HT1080 (cell line): ENCODE results near the gene CDH1. TPM values are rescaled to one million over a fixed set of nuclear protein-coding genes. Genes with fewer than 3 reads are reported as not detected.
A peak's percentile ranks its signal among the peaks of the same experiment; 100 is the strongest.

Source experiments
- DNase-seq: peaks from one replicate; pipeline ENCODE4 v3.0.0-alpha.2; 2015; ENCODE audit warnings: low read depth
- total RNA-seq: library from RNA; depleted of rRNA; stranded (reverse); fragments of >200 nt; shearing (Covaris generic); gene quantifications from 2 replicates; pipeline ENCODE4 v1.2.3, GENCODE V29; 2014

CDH1 gene
- total RNA-seq, 1 experiment from 2014 or later, result not detected

DNA sequence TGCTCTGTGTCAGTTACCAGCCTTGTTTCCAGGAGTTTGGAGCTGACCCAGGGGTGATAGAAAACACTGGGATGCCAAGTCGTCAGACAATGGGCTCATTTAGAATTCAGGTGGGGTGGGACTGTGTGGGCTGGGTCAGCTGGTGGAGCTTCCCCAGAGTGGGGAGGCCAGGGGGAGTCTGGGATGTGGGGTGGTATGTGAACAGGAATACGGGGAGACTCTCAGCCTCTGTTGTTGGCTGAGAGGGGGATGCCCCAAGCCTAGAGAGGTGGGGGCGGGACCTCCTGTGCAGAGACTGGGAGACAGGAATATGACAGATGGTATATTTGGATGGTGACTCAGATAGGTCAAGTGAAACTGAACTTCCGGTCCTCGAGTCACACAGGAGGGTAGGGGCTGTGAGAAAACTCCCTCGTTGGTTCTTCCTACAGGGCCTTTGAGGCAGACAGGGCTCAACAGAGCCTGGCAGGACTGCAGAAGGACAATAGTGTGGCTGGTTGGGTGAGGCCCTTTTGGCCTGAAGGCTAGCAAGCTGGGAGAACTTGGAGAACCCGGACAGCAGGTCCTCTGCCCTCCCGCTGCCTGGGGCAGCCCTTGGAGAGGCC lies 23.7 kb downstream of the CDH1 start:
- DNase-seq, result peak; percentile 66

DNA sequence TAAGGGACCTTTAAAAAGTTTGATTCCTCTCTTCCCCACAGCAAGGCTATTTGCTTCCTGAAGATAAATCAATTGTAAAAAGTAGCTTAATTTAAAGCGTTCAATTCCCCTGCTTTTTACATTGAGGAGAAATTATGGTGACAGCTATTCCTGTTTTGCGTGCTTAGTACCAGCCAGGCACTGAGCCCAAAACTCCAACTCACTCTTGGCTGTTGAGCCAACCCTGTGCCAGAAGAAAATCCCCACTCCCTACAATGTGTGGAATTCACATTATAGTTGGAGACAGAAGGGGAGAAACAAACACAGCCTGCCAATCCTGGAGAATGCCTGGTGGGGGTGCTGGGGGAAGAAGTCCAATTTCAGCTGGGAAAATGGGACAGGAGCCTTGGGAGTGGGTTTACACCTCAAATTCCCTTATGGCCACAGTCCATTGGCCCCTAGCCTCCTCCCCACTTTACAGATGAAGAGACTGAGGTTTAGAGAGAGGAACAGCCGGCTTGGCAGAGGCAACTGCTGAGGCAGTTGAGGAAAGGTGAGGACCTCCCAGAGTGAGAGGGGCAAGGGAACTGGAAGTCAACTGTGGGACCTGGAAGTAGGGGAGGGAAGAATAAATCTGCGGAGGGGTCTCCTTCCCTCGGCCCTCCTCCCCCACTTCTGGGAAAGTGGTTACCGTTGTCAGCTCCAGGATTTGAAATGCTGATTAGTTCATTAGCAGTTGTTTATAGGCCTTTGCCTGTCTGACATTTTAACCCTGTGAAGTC lies 26.1 kb downstream of the CDH1 start:
- DNase-seq, result no peak

DNA sequence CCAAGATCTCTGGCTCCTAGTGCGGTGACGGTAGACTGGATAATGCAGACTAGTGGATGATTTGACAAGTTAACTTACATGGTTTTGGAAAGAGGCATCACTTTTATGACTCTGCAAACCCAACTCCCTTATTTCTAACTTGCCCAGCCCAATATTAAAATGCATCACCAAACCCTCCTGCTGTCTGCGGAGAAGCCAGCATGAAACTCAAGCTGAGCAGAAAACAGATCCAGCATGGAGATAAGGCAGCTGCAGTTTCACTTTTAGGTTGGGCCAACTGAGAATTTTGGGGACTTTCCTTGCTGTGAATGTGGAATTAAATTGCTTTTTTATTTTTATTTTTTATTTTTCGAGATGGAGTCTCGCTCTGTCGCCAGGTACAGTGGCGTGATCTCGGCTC lies 27.8 kb downstream of the CDH1 start:
- DNase-seq, result no peak

DNA sequence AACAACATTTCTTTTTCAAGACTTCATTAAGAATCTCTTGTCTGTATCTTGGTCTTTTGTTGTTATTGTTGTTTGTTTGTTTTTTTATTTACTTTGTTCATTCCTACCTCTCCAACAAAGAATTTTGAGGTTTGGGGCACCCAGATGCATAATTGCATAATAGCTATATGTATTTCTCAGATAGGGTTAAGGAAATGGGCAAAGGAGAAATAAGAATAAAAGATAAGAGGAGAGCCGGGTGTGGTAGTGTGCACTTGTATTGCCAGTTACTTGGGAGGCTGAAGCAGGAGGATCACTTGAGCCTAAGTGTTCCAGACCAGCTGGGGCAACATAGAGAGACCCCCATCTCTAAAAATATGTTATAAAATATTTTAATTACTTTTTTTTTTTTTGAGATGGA lies 30.5 kb downstream of the CDH1 start:
- no peak for DNase-seq

DNA sequence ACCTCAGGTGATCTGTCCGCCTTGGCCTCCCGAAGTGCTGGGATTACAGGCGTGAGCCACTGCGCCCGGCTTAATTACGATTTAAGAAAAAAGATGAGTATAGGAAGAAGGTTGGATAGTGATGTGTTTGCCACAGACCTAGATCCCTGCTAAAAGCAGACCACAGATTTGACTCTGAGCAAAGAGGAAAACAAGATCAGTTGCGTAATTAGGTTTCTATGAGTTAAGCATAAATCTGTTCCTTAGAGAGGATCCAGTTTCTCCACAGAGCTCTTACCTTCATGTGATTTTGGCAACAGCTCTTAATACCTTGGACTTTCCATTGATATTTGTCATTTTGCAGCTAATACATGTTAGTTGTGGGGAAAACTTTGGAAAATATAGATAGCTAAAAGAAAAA lies 31.1 kb downstream of the CDH1 start:
- no peak for DNase-seq

DNA sequence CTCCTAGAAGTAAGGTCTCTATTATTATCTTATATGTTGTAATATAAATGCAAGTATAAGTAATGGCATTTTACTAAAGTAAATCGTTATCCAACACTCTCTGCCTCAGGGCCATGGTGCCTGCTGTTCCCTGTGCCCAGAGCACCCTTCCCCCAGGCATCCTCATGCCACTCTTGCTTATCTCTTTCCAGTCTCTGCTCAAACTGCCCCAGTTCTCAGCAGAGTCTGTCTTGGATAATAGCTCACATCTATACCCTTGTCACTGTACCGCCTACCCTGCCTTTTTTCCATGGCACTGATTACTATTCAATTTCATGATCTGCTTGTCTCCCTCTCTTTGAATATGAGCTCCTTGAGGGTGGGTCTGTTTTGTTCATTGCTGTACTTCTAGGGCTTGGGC lies 31.7 kb downstream of the CDH1 start:
- DNase-seq, result no peak

DNA sequence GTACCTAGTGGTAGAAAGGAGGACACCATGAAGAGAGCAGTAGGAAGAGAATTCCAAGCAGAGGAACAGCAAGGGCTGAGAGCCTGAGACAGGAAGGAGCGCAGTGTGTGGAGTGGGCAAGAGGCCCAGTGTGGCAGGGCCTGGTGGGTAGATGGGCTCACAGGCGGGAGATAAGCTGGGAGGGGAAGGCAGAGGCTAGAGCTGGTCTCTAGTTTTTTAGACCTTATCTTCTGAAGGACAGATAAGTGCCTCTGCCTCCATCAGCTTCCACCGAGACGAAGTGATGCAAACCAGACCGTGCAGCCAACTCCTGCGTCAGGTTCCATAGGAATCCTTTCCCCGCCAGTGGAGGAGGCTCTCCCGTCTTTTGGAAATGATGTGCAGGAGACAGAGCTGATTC lies 33.6 kb downstream of the CDH1 start:
- no peak for DNase-seq

DNA sequence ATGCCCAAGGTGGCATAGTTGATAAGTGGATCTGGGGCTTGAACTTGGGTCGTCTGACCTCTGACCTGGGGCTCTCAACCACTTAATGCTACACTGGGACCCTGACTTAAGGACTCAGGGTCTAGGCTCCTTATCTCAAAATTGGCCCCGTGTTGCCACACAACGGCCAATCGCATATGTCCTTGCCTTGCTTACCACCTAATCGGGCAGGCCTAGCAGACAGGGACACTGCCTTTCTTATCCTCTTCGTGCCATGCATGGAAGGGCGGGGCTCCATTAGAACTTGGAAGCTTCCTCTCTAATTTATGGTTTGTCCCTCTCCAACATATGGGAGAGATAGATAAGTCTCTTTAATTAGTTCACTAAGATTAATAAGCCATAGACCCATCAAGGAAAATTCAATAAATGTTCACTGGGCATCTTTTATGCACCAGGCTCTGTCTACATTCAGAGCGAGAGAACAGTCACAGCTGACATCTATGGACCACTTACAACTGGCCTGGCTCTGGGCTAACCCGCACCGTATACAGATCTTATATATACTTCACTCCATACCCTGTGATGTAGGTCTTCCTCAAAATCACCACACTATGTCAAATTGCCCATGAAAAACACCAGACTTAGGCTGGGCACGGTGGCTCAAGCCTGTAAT lies 35.1 kb downstream of the CDH1 start:
- no peak for DNase-seq

DNA sequence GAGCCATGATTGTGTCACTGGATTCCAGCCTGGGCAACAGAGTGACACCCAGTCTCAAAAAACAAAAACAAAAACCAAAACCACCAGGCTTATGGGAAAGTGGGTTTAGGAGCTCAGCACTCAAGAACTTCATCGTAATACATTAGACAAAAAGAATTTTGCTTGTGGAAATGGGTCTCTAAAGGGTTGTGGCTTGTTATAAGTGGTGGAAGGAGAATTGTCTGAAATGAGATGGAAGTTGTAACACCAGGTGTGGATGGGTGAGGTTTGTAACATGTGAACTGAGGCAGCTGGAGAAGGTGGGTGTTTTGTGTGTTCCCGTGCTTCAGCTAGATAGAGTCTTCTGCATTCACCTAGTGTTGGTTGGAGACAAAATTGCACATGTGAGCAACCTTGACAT lies 35.8 kb downstream of the CDH1 start:
- no peak for DNase-seq

DNA sequence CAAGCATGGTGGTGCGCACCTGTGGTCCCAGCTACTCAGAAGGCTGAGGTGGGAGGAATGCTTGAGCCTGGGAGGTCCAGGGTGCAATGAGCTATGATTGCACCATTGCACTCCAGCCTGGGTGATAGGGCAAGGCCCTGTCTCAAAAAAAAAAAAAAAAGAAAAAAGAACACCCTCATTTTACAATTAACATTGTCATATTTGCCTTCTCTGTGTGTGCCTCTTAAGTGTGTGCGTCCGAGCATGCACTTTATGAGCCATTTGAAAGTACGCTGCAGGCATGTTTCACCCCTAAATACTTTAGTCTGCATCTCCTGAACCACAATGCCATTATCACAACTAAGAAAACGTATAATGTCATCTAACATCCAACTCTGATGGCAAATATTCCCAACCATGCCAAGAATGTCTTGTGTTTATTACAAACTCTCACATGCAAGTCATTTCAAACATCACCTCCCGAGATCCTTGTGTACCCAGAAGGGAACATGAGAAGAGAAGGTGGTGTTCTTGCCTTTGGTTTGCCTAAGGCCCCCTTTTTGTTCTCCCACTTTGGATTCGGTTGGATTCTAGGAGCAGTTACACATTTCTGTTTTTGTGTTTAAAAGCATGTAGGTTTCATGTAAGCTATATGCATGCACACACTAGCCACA lies 38.0 kb downstream of the CDH1 start:
- DNase-seq, result no peak

DNA sequence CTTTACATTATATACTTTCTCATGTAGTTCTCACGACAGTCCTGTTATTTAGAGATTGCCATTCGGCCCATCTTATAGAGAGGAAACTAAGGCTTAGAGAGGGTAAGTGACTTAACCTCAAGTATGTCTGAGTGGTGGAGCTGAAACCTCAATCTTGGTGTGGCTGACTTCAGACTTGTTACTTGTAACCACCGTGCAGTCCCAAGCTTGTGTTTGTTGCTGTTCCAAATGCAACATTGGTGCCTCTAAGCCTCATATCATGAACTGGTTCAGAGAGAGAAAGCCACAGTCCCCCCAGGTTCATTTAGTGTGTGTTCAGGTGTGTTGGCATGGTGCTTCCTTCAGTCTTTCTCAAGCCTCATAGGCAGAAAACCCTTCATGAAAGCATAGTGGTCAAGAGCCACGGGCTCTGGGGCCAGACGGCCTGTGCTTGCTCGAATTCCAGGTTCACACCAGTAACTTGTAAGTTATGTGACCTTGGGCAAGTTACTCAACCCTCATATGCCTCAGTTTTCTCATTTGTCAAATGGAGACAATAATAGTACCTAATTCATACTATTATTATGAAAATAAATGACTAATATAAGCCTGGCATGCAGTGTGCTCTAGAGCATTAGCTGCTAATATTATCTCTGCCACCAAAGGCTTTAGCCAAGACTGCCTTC lies 39.9 kb downstream of the CDH1 start:
- no peak for DNase-seq

DNA sequence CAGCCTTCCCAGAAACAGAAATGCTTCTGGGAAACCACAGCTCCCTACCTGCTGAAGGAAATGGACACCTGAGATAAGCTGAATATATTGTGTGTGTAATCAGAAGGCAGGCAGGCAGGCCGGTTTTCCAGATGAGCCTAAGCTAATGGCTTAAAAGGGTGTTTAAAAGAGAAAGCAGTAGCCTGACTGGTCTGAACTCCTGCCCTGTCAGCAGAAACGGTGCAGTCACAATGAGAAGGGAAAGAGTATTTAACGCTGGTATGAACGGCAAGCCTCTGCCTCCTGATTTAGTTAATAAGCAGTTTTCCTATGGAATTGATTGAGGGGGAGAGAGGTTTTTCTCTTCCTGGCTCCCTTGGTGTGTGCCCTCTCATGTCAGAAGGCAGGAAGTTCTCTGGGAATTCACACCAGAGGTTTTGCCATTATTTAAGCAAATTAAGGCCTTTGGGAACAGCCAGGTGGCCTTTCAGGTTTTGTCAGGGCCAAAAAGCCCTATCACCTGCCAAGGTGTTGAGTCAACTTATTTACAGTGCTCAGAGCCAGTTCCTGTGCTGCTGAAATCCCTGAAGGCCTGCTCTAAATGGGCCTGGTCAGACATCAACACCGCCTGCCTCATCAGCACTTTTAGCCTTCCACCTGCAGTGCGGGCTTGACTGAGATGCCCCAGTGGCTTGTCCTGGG lies 41.6 kb downstream of the CDH1 start:
- no peak for DNase-seq

DNA sequence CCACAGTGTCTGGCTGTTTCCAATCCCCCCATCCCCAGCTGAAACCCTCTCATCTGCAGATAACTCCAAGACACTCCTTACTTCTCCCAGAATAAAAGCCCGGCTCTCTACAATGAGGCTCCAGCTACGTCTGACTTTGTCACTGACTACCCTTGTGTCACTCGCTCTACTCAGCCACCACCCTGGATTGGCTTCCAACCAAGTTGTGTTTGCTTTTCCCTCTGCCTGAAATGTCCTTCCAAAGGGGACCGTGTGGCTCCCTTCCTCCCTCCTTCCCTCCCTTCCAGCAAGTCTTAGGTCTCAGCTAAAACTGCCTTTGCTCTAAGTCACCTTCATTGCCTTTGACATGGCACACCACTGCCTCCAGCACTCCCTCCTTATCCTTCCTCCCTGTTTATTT lies 42.8 kb downstream of the CDH1 start:
- DNase-seq, result no peak

DNA sequence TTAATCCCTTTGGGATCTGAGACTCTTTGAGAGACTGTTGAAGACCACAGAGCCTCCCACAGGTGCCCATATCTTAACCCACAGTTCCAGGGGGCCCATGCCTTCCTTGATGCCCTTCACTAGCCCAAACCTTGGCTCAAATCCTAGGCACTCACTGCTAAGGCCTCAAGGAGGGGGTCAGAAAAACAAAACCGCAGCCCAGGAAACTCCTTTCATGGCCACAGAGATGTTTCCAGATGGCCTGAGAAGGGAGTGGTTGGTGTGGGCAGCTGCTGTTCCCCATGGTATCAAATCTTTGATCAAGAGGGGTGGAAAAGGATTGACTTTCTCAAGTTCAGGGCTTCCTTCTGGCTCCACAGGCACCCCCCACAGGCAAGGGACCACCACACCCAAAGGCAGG lies 44.7 kb downstream of the CDH1 start:
- no peak for DNase-seq

DNA sequence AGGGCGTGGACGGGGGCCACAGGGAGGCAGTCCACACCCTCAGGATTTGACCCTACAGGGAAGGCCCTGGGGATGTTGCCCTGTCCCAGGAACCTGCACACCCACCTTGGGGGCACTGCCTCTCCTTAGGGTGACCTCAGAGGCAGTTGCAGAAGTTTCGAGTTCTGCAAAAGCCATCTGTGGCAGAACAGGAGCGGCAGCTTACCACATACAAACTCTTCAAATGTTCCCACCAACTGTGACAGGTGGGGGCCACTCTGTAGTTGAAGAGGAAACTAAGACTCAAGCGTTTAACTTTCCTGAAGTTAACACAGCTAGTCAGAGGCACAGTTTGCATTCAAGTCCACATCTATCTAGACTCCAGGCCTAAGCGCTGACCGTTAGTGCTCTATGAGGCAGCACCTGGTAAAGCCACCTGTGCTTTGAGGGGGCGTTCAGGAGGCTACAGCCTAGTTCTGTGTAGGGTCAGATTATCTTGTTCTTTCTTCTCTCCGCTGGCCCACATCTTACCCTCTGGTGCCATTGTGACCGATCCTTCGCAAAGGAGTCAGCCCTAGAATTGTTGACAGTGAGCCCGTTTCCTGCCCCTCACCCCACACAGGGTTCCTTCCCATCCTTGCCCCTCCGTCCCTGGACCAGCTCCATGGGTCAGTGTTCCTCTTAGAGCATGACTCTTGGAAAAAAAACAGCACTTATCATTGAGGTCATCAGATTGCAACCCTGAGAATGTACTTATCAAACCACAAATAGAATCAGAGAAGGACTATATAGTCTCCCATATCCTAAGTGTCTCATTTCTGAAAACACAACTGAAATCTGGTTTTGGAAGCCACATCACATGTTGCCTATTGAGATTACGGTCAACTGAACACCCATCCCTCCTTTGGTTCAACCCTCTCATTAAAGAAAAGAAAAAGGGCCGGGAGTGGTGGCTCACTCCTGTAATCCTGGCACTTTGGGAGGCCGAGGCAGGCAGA lies 45.4 kb downstream of the CDH1 start:
- DNase-seq, result no peak

DNA sequence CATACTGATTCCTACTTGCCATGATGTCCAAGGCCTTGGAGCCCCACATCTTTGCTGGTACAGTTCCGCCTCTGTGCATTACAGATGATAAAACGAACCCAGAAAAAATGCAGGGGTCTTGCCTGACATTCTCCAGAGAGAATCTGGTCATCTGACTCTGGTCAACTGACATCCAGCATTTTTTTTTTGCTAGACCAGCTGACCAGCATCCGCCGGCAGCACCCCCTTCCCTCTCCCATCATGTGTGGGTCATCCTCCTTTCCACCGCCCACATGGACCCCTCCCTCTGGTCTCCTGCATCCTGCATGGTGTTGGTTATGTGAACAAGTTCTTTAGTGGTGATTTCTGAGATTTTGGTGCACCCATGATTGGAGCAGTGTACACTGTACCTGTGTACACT lies 47.1 kb downstream of the CDH1 start:
- DNase-seq, result no peak

DNA sequence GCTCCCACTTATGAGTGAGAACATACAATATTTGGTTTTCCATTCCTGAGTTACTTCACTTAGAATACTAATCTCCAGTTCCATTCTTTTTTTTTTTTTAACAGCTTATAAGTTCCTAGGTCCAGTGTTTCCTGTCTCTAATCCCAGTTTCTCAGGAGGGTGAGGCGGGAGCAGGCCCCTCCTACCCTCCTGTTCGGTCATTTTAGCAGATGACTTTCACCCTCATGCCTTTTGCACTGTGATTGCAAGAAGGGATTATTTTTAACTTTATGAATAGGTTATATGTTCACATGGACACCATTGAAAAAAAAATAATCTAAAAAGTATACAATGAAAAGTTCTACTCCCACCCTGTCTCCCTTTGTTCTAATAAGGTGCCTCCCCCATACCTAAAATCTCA lies 47.6 kb downstream of the CDH1 start:
- DNase-seq, result no peak

DNA sequence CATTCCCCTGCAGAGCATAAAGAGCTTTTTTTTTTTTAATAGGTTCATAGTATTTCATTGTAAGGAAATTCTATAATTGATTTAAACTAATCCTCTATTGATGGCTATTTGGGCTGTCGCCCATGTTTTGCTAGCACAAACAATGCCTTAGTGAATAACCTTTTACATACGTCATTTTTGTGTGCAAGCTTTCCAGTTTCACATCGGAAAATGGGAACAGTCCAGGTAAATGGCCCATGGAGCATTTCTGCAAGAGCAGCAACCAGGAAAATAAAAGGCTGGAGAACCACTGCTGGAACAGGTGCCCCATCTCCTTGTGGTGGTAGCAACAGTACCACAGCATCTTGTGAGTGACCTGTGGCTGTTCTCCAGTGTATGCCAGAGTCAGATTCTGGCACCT lies 48.6 kb downstream of the CDH1 start:
- no peak for DNase-seq

DNA sequence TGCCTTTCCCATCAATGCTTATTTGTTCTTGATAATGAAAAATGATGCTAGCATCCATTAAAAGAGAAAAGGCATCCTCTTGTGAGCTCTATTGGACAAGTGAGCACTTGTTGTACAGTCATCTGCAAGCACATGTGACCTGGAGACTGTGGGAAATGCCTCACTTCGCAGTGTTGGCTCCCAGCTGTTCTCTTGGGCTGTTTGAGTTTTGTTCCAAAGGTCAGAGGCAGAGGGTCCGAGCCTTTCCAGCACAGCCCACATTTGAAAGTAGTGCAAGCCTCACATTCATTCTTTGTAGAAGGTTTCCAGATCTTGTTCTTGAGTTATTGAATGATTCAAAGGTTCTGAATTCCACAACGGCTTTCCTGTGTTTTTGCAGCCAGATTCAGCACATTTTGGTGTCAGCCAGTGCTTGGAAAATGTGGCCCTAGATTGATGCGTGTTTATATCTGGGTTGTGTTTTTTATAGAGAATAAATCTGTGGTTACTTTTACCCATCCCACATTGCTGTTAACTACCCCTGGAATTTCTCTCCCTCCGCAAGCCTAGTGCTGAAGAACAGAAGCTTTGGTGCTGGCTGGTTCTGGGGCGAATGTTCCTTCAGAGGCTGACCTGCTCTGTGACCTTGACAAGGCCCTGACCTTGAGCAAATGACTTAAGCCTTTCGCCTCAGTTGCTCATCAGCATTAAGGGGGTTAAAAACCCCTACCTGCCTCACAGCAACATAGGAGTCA lies 49.8 kb downstream of the CDH1 start:
- DNase-seq, result peak; percentile 13
